ENCODE measurements around the gene REG4. TPM values are rescaled to one million over a fixed set of nuclear protein-coding genes. Genes with fewer than 3 reads are reported as not detected.

Gene REG4
- total RNA-seq, 1 donor from 2014 or later, result not detected

DNA sequence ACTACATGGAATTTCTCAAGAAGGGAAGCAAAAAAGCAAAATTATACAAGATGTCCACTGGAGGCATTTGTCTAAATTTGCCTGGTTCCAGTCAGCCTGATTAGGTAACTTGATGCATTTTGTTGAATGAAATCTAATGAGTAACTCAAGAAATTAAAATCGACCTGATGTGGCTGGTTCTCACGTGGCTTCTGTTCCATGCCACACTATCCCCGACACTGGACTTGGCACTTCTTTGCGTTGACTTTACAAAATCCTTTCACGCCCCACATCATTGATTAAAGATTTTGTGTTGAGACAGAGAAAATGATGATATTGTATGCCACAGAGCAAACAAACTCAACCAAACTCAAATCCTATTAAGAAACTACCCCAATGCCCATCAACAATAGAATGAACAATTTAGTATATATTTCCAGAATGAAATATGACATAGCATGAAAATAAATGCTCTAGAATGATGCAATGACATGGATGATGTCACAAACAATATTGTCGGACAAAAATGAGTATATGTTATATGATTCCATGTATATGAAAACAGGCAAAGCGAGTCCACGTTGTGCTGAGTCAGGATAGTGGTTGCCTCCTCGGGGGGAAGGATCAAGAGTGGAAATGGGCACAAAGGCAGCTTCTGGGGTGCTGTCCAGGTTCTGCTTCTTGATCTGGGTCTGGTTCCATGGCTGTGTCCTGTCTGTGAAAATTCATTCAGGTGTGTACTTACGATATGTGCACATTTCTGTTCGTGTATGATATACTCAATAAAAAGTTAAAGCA lies 29.6 kb downstream of the REG4 start:
- Histone ChIP-seq H3K4me3 (ENCODE audit: low read depth, low read length) (no peak overlapping the region), H3K27me3 (ENCODE audit: control insufficient read depth, insufficient read depth, low read length) (no peaks in the 10 kb centered on the region), H3K36me3 (ENCODE audit: control insufficient read depth, insufficient read depth, low read length) (no peaks in the 10 kb centered on the region)
- FAIRE-seq, result no peak
- TF ChIP-seq, protein P1, sequence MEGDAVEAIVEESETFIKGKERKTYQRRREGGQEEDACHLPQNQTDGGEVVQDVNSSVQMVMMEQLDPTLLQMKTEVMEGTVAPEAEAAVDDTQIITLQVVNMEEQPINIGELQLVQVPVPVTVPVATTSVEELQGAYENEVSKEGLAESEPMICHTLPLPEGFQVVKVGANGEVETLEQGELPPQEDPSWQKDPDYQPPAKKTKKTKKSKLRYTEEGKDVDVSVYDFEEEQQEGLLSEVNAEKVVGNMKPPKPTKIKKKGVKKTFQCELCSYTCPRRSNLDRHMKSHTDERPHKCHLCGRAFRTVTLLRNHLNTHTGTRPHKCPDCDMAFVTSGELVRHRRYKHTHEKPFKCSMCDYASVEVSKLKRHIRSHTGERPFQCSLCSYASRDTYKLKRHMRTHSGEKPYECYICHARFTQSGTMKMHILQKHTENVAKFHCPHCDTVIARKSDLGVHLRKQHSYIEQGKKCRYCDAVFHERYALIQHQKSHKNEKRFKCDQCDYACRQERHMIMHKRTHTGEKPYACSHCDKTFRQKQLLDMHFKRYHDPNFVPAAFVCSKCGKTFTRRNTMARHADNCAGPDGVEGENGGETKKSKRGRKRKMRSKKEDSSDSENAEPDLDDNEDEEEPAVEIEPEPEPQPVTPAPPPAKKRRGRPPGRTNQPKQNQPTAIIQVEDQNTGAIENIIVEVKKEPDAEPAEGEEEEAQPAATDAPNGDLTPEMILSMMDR (IDR thresholded peaks at IDR 0.05; ENCODE audit: insufficient read depth, low read length, severe bottlenecking), result no peak
- no peak for DNase-seq (ENCODE audit: low read depth)

DNA sequence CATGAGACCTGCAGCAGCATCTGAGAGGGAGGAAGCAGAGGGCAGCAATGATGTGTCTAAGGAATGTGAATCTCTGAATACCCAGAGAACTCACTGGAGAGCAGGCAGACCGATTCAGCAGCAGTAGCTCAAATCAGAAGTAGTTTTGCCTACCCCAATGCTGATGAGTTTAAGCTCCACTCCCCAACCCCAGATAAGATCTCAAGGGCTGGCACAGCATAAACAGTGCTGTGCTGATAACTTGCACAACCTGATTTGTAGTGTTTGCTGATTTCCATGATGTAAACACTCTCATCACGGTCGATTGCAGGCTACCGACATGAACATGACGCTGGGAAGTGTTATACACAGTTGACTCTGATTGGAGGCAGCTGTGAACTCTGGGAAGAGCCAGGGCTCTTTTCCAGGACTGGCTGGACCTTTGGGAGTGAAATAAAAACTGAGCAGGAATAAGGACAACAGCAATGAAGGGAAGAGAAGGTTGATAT lies 31.3 kb downstream of the REG4 start:
- FAIRE-seq (peak; percentile 32), DNase-seq (ENCODE audit: low read depth) (peak; percentile 45)
- TF ChIP-seq, protein P1 (IDR thresholded peaks at IDR 0.05; ENCODE audit: insufficient read depth, low read length, severe bottlenecking), result no peak
- Histone ChIP-seq H3K4me3 (ENCODE audit: low read depth, low read length) (no peak overlapping the region), H3K36me3 (ENCODE audit: control insufficient read depth, insufficient read depth, low read length) (no peaks in the 10 kb centered on the region), H3K27me3 (ENCODE audit: control insufficient read depth, insufficient read depth, low read length) (no peaks in the 10 kb centered on the region)

DNA sequence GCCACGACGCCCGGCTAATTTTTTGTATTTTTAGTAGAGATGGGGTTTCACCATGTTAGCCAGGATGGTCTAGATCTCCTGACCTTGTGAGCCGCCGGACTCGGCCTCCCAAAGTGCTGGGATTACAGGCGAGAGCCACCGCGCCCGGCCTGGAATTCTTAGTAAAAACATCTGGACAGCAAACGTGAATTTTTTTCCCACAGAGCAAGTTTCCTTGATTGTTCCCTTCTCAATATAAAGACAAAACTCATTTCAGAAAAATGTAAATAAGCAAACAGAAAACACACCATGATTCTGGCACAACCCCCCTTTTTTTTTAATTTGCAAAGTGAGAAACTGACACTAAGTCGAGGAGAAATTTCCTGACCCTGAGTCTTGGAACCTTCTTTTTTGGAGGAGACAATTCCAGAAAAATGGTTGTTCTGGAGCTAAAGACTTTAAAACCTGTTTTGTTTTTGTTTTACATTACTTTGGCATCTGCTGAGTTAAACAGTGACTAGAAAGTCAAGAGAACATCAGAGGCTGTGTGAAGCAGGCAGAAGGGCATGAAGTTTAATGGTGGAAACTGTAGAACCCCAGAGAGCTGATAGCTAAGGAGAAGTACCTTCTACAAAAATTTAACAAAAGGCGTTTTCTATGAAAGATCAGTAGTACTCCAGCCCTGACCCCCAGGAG lies 32.2 kb downstream of the REG4 start:
- TF ChIP-seq, protein P1 (IDR thresholded peaks at IDR 0.05; ENCODE audit: insufficient read depth, low read length, severe bottlenecking), result no peak
- Histone ChIP-seq H3K36me3 (ENCODE audit: control insufficient read depth, insufficient read depth, low read length) (no peaks in the 10 kb centered on the region), H3K27me3 (ENCODE audit: control insufficient read depth, insufficient read depth, low read length) (no peaks in the 10 kb centered on the region), H3K4me3 (ENCODE audit: low read depth, low read length) (no peak overlapping the region)
- DNase-seq (ENCODE audit: low read depth) (no peak), FAIRE-seq (no peak)

DNA sequence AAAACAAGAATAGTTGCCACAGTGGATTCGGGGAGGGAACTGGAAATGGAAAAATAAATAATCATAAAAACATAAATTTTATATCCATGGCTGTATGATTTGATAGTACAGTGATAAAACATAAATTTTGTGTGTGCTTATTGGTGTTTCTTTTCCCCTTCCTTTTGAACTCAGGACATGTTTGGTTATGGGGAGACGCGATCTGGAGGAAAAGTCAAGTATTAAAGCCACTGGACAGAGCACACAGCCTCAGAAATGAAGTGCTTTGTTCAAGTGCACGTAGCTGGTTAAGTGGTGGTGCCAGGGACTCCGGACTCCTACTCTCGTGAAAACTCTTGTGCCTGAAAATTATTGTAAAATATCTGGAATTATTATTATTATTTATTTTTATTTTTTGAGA lies 32.9 kb downstream of the REG4 start:
- Histone ChIP-seq H3K36me3 (ENCODE audit: control insufficient read depth, insufficient read depth, low read length) (no peaks in the 10 kb centered on the region), H3K4me3 (ENCODE audit: low read depth, low read length) (no peak overlapping the region), H3K27me3 (ENCODE audit: control insufficient read depth, insufficient read depth, low read length) (no peaks in the 10 kb centered on the region)
- TF ChIP-seq, protein P1 (IDR thresholded peaks at IDR 0.05; ENCODE audit: insufficient read depth, low read length, severe bottlenecking), result no peak
- FAIRE-seq (no peak), DNase-seq (ENCODE audit: low read depth) (no peak)

DNA sequence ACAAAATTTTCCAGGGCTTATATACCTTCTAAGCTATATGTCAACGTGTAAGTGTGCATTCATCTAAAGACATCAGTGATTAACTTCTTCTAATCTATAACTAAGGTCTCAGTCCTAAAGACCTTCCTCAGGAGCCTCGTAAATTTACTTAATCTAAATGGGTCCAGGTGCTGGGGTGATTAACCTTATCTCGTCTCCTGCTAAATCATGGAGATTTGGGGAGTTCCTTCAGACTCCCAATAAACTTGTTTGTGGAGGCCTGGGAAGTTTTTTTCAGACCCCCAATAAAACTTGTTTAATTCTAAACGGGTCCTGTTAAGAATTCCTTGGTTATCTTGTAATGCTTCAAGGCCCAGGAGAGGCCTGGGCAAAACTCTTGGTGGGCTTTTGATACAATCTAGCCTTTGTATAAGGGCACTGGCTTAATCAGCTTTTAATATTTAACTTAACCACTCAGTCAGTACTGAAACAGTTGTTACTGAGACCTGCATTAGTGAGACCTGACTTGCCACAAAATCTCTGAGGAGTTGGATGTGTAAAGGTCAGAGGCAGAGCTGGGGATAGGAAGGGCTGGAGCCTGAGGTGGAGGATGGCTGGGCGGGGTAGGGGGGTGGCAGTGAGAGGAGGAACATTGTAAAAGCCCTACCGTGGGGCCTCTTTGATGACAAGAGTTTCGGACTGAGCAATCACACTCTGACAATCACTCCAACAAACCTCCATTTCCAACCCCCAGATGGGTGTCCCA lies 36.3 kb downstream of the REG4 start:
- no peak overlapping the region for H3K4me3 ChIP-seq (ENCODE audit: low read depth, low read length)
- DNase-seq (ENCODE audit: low read depth) (no peak), FAIRE-seq (no peak)
- no peaks in the 10 kb centered on the region for H3K36me3 ChIP-seq (ENCODE audit: control insufficient read depth, insufficient read depth, low read length)
- TF ChIP-seq, protein P1 (IDR thresholded peaks at IDR 0.05; ENCODE audit: insufficient read depth, low read length, severe bottlenecking), result no peak
- H3K27me3 ChIP-seq (ENCODE audit: control insufficient read depth, insufficient read depth, low read length), result no peaks in the 10 kb centered on the region

Measured in bronchial epithelial cell (primary cell).